CD1c-positive myeloid dendritic cell (primary cell): ENCODE measurements around the gene ZNF267.
"Not testable (repeated sequence)": the region's sequence is repeated elsewhere in the genome, so short reads cannot be mapped to it uniquely, and the experiment has no call there.

ENCODE experiments used
- DNase-seq: peaks from one replicate; pipeline ENCODE4 v3.0.0-alpha.2; 2016; ENCODE audit errors: extremely low spot score

The ZNF267 gene

GRCh38 chr16:31877876-31878642 lies 4.5 kb downstream of the ZNF267 start:
- DNase-seq = no peak

- DNase-seq = no peak
These were observed 6.3 kb downstream of the ZNF267 start for GRCh38 chr16:31879937-31880321.

GRCh38 chr16:31880322-31880979 lies 6.8 kb downstream of the ZNF267 start:
- DNase-seq = peak; percentile 91

- DNase-seq = no peak
These were observed 12.6 kb downstream of the ZNF267 start for GRCh38 chr16:31886227-31886626.

- no peak for DNase-seq
These were observed 15.1 kb downstream of the ZNF267 start for GRCh38 chr16:31888735-31889134.

GRCh38 chr16:31892111-31892510 lies 18.5 kb downstream of the ZNF267 start:
- not testable (repeated sequence) for DNase-seq

- no peak for DNase-seq
These were observed 20.2 kb downstream of the ZNF267 start for GRCh38 chr16:31893824-31894223.

- no peak for DNase-seq
These were observed 23.7 kb downstream of the ZNF267 start for GRCh38 chr16:31897283-31897682.

GRCh38 chr16:31899505-31899904 lies 25.9 kb downstream of the ZNF267 start:
- no peak for DNase-seq

- DNase-seq = not testable (repeated sequence)
These were observed 31.0 kb downstream of the ZNF267 start for GRCh38 chr16:31904571-31904970.

- DNase-seq = no peak
These were observed 40.1 kb downstream of the ZNF267 start for GRCh38 chr16:31913668-31914067.

- DNase-seq = no peak
These were observed 42.5 kb downstream of the ZNF267 start for GRCh38 chr16:31916056-31916488.

- DNase-seq = no peak
These were observed 46.8 kb downstream of the ZNF267 start for GRCh38 chr16:31920373-31920772.

GRCh38 chr16:31951806-31952205 lies 78.2 kb downstream of the ZNF267 start:
- not testable (repeated sequence) for DNase-seq

- not testable (repeated sequence) for DNase-seq
These were observed 78.6 kb downstream of the ZNF267 start for GRCh38 chr16:31952206-31952605.

GRCh38 chr16:31956221-31956620 lies 82.6 kb downstream of the ZNF267 start:
- not testable (repeated sequence) for DNase-seq

GRCh38 chr16:31960186-31960910 lies 86.7 kb downstream of the ZNF267 start:
- DNase-seq = not testable (repeated sequence)
